Measurements from ENCODE around the gene MSMB. TPM values are rescaled to one million over a fixed set of nuclear protein-coding genes. Genes with fewer than 3 reads are reported as not detected.
"Not testable (repeated sequence)": the region's sequence is repeated elsewhere in the genome, so short reads cannot be mapped to it uniquely, and the experiment has no call there.

Gene MSMB
- total RNA-seq, 1 experiment from 2014 or later, result not detected

DNA sequence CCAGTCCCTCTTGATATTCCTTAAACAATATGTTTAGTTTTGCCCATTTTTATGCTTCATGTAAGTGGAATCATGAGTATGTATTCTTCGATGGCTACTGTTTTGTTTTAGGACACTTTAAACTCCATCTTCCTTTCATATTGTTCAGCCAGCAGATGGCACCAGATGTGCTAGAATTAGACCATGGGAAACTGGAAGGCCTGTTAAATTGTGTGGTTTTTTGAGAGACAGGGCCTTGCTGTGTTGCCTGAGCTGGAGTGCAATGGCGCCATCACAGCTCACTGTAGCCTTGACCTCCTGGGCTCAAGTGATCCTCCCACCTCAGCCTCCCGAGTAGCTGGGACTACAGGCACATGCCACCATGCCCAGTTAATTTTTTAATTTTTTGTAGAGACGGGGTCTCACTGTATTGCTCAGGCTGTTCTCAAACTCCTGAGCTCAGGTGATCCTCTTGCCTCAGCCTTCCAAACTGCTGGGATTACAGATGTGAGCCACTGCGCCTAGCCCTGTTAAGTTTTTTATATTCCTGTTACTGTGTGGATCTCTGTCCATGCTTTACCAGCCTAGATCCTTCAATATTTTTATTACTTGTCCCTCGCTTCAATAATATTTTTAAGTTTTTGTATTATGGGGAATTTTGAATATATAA is 62.4 kb downstream of the MSMB start:
- BruUV-seq (replicated peaks); H3K27me3 Mint-ChIP-seq (ENCODE audit: insufficient read depth, unreplicated experiment); H3K4me3 Mint-ChIP-seq (ENCODE audit: unreplicated experiment); H3K4me1 Mint-ChIP-seq (ENCODE audit: insufficient read depth, unreplicated experiment); POLR2A ChIA-PET; H3K27ac Mint-ChIP-seq (ENCODE audit: low read depth, unreplicated experiment); H3K9me3 Mint-ChIP-seq (ENCODE audit: unreplicated experiment): not testable (repeated sequence)
- DNase-seq (ENCODE audit: unreplicated experiment), result peak; percentile 58
- intact Hi-C loops (cut with micrococcal nuclease), result loop anchor here (2.0 kb wide), 1 partner anchor 45 kb away; no protein-coding TSS in a partner anchor
- TF ChIP-seq, protein P1, sequence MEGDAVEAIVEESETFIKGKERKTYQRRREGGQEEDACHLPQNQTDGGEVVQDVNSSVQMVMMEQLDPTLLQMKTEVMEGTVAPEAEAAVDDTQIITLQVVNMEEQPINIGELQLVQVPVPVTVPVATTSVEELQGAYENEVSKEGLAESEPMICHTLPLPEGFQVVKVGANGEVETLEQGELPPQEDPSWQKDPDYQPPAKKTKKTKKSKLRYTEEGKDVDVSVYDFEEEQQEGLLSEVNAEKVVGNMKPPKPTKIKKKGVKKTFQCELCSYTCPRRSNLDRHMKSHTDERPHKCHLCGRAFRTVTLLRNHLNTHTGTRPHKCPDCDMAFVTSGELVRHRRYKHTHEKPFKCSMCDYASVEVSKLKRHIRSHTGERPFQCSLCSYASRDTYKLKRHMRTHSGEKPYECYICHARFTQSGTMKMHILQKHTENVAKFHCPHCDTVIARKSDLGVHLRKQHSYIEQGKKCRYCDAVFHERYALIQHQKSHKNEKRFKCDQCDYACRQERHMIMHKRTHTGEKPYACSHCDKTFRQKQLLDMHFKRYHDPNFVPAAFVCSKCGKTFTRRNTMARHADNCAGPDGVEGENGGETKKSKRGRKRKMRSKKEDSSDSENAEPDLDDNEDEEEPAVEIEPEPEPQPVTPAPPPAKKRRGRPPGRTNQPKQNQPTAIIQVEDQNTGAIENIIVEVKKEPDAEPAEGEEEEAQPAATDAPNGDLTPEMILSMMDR (IDR thresholded peaks at IDR 0.05; ENCODE audit: unreplicated experiment), result peak; percentile 28
- CTCF ChIA-PET, result interaction anchor here (0.7 to 2.3 kb wide), 2 partner anchors 40 to 46 kb away, joined by 3 to 7 read pairs; no protein-coding TSS in a partner anchor
- H3K36me3 Mint-ChIP-seq (ENCODE audit: insufficient read depth, unreplicated experiment), result peaks cover 23% of the 10 kb centered on the region

Other genes starting within 250 kb of the MSMB start
- gene AGAP4, start 198.8 kb downstream of the MSMB start, total RNA-seq (2022), result 17.5 and 23.5 TPM in 2 replicates
- 85.2 and 89.9 TPM in 2 replicates for gene TIMM23, start 73.8 kb downstream of the MSMB start, total RNA-seq (2022)
- gene NCOA4, start 15.6 kb downstream of the MSMB start, total RNA-seq (2022), result 73.5 and 81.6 TPM in 2 replicates
- not detected in 2 replicates for gene ANTXRL, start 240.7 kb upstream of the MSMB start, total RNA-seq (2022)